ENCODE measurements around the gene TECPR2. TPM values are rescaled to one million over a fixed set of nuclear protein-coding genes. Genes with fewer than 3 reads are reported as not detected.

The TECPR2 gene
- total RNA-seq, 2 experiments from 2014 or later = 8.4 to 9.7 TPM

DNA sequence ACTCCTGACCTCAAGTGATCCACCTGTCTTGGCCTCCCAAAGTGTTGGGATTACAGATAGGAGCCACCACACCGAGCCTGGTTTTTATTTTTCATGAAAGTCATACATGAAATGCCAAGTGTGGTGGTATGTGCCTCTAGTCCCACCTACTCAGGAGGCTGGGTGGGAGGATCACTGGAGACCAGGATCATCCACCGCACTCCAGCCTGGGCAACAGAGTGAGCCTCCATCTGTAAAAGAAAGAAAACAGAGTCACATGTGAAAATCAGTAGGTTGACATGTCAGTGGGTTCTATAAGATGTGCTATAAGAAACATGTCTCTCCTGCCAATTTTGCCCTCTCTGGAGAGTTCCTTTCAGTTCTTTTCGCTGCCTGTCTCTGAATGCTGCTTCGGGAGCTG lies 118.6 kb downstream of the TECPR2 start:
- CTCF ChIA-PET = no interaction called here
- POLR2A ChIA-PET = no interaction called here

DNA sequence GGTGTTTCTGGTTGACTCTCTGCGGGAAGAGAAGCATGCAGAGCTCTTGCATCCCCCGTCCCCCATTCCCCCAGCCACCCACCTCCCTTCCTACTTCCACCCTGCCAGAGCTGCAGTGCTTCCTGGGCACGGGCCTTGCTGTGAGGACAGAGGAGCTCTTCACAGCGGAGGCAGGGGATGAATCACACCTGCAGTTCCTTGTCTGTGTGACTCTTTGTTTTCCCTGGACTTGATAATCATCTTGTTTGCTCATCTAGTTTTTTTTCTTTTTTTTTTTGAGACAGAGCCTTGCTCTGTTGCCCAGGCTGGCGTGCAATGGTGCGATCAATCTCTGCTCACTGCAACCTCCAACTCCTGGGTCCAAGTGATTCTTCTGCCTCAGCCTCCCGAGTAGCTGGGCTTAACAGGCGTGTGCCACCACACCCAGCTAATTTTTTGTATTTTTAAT lies 119.1 kb downstream of the TECPR2 start:
- ChIA-PET POLR2A (no interaction called here), CTCF (no interaction called here)

GRCh38 chr14:102484316-102484715 lies 121.6 kb downstream of the TECPR2 start:
- ChIA-PET CTCF (no interaction called here), POLR2A (no interaction called here)

DNA sequence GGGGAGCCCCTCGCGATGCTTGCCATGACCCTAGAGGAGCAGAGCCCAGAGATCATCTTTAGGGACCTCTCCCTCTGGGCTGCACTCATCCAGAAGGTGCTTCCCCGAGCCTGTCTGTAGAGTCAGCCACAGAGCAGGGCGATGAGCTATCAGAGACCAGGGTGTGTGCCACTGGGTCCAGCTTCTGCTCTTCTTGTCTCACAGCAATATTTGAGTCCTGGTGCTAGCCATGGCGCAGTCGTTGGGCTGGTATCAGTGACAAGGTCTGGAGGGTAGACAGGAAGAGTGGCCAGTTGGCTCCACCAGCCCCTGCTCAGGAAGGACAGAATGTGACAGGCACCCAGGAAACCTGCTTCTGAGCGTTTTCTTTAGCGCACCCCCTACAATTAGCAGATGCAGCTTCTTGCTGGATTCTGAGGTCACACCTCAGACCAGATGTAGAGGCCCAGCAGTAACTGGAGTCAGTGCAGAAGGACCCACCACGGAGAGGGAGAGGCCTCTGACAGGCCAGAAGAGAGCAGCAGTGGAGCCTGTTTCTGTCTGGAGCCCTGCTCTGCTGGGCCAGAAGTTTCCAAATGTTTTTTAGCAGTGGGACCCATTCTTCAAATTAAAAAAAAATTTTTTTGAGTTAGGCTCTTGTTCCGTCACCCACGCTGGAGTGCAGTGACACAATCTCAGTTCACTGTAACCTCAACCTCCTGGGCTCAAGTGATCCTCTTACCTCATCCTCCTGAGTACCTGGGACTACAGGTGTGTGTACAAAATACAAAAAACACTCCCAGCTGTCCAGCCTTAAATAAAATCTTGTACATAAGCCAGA lies 123.2 kb downstream of the TECPR2 start:
- CTCF ChIA-PET = interaction anchor here (1.0 kb wide), 1 partner anchor 48 kb away, joined by 3 read pairs; no protein-coding TSS in a partner anchor
- POLR2A ChIA-PET = no interaction called here

DNA sequence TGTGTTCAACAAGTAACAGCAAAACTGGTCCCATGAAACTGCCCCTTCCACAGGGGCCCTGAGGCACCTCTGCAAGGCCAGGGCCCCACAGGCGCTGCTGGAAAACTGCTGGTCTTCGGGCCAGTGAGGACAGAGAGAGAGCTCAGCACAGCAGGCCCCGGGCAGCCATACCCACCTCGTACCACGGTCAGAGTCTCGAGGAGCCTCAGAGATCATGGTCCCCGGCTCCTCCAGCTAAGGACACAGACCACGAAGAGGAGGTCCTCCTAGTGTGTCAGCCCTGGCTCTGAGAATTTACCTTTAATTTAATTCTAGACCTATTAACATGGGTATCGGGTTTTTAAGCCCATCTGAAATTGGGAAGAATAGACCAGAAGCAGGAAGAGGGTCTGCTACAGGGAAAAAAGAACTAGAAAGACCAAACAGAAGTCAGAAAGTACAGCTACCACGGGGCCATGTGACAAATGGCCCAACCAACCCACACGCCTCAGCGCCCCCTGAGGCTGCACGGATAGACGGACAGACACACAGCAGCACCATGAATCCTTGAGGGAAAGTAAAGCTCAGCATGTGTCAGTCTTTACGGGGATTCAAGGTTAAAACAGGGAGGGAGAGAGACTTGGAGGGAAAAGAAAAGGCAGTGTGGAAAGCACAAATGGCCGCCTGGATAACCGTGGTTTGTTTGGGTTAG lies 123.9 kb downstream of the TECPR2 start:
- POLR2A ChIA-PET = no interaction called here
- CTCF ChIA-PET = no interaction called here

GRCh38 chr14:102487204-102487577 lies 124.5 kb downstream of the TECPR2 start:
- CTCF ChIA-PET = no interaction called here

DNA sequence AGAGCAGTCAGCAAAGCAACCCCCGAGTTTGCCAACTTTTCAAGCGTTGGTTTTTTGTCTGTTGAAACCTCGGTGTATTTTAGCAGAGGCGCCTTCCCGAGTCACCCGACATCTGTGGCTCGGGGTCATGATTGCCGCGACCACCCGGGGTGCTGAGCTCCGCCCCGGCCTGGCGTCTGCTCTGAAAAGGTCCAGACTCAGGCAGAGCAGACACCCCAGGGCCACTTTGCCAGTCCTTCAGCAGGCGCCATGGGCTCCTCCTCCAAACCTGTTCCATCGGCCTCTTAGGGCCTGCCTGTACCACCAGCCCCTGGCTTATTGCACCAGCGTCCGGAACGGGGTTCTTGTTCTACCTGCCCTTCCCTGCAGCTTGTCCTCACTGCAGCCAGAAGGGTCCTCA lies 127.7 kb downstream of the TECPR2 start:
- ChIA-PET CTCF (no interaction called here), POLR2A (no interaction called here)

More at GRCh38 chr14:102487204-102487577, 124.5 kb downstream of the TECPR2 start:
- POLR2A ChIA-PET = no interaction called here

DNA sequence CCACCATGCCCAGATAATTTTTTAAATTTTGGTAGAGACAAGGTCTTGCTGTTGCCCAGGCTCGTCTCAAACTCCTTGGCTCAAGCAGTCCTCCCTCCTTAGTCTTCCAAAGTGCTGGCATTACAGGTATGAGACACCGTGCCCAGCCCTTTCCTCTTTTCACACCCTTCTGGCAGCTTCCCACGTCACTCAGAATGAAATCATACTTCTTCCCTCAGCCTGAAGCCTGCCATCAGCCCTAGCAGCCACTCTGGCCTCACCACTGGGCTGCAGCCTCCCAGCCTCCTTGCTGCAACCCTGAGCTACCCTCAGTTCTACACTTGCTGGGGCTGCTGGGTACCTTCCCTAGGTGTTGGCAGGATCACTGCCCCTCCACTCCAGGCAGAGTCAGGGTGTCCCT lies 128.6 kb downstream of the TECPR2 start:
- CTCF ChIA-PET = no interaction called here
- POLR2A ChIA-PET = no interaction called here

- CTCF ChIA-PET = no interaction called here
- POLR2A ChIA-PET = no interaction called here
Observed at GRCh38 chr14:102491786-102492530, 129.2 kb downstream of the TECPR2 start.

DNA sequence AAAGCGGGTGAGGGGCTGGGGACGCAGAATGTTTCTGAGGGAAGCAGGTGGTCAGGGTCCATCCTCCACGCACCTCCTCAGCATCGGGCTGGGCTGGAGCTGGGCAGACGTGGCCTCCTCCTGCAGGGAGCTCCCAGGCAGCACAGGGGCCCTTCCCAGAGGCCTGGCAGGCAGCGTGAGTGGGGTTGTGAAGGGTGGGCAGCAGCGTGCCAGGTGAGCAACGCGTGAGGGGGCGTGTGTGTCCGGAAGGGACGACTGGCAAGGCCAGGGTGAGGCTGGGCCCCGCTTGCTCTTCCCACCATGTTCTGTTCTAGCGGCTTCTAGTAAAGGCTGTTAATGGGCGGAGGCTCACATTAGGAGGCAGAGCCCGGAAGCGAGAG lies 129.8 kb downstream of the TECPR2 start:
- ChIA-PET POLR2A (no interaction called here), CTCF (no interaction called here)

- CTCF ChIA-PET = interaction anchor here (1.4 kb wide), 1 partner anchor 58 kb away, joined by 4 read pairs; no protein-coding TSS in a partner anchor
- POLR2A ChIA-PET = no interaction called here
Observed at GRCh38 chr14:102493096-102493495, 130.4 kb downstream of the TECPR2 start.

DNA sequence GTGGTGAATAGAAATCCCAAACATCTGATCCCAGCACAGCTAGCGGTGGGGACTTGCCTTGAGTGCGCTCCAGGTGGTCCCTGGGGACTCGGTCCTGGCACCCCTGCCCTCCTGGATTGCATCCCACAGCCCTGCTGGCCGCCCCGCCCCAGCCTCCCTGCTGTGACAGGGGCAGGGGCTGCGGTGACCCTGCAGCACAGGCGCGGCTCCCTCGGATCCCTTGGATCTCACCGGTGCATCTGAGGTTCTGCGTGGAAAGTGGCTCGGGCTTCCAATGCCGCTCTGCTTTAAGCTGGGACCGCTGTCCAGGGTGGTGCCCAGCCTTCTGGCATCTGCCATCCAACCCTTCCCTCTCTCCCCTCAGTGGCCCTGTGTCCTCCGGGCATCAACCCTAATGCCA lies 130.8 kb downstream of the TECPR2 start:
- ChIA-PET CTCF (interaction anchor here (1.4 kb wide), 1 partner anchor 59 kb away, joined by 4 read pairs; no protein-coding TSS in a partner anchor), POLR2A (no interaction called here)

GRCh38 chr14:102495491-102496330 lies 133.0 kb downstream of the TECPR2 start:
- POLR2A ChIA-PET = no interaction called here

GRCh38 chr14:102496331-102496691 lies 133.6 kb downstream of the TECPR2 start:
- CTCF ChIA-PET = no interaction called here
- POLR2A ChIA-PET = no interaction called here

More at GRCh38 chr14:102495491-102496330, 133.0 kb downstream of the TECPR2 start:
- CTCF ChIA-PET = no interaction called here

GRCh38 chr14:102496958-102497744 lies 134.4 kb downstream of the TECPR2 start:
- ChIA-PET POLR2A (no interaction called here), CTCF (no interaction called here)

DNA sequence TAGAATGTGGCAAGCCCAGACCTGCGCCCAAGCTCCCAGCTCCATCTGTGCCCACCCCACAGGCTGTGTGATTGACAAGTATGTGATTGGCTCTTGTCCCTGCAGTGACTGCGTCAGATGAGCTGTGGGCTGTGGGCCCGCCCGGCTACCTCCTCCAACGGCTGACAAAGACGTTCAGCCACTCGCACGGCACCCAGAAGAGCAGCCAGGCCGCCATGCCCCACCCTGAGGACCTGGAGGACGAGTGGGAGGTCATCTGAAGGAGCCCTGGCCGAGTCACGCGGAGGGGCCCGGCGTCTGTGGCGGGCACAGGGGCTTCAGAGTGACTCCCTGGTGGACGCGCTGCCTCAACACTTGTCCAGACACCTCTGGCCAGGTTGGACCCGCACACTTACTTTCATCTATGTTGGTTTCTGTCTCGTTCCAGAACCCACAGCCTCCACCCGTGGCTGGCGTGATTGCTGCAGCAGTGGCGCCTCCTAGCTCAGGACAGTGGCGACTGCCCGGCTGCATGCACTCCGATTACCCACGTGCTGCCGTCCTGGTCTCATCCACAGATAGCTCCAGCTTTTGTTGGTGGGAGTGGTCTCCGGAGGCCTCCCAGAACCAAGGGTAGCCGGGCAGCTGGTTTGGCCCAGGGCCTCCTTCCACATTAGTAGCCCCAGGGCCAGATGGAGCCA lies 135.4 kb downstream of the TECPR2 start:
- POLR2A ChIA-PET = interaction anchor here (0.5 kb wide), 1 partner anchor 15 kb away, joined by 10 read pairs; no protein-coding TSS in a partner anchor
- CTCF ChIA-PET = interaction anchor here (0.8 kb wide), 1 partner anchor 59 kb away, joined by 3 read pairs; no protein-coding TSS in a partner anchor

- CTCF ChIA-PET = interaction anchor here (0.6 to 0.8 kb wide), 2 partner anchors 60 to 401 kb away, joined by 3 read pairs; no protein-coding TSS in a partner anchor
- POLR2A ChIA-PET = no interaction called here
Observed at GRCh38 chr14:102498678-102499265, 136.0 kb downstream of the TECPR2 start.

Measured in activated CD8-positive, alpha-beta memory T cell treated with anti-CD3 and anti-CD28 coated beads for 36 hours (primary cell).